ENCODE measurements around the gene SLC29A3. TPM values are rescaled to one million over a fixed set of nuclear protein-coding genes. Genes with fewer than 3 reads are reported as not detected.

SLC29A3 gene
- total and polyA plus RNA-seq, 2 of the 8 experiments (the other 6 are each of a cell fraction or from before 2014, with no cell fraction given), result 14.0 to 24.6 TPM

GRCh38 chr10:71332466-71332865 lies 13.4 kb downstream of the SLC29A3 start:
- Histone ChIP-seq H3K18ac (ENCODE audit: extremely low read depth, low read length) (no peak overlapping the region), H2AK5ac (ENCODE audit: low read depth, low read length) (no peak overlapping the region), H3K27ac (ENCODE audit: low read depth, low read length) (no peak overlapping the region), H3K9ac (replicated peaks in 1 of 4; ENCODE audit: extremely low read depth in 1 of 4, low read depth in 3 of 4, low read length in 3 of 4) (no peak overlapping the region), H4K91ac (replicated peaks; ENCODE audit: insufficient read length, low read length) (no peak overlapping the region), H3K4ac (replicated peaks; ENCODE audit: insufficient read length, low read depth, low read length) (no peak overlapping the region), H3K79me1 (ENCODE audit: low read depth, low read length) (0 out of 2 replicates have a peak, but pooled peaks cover 6% of the 10 kb centered on the region), H3K23ac (ENCODE audit: insufficient read length) (no peak overlapping the region), H2AFZ (ENCODE audit: low read length) (no peak overlapping the region), H3K36me3 (ENCODE audit: control insufficient read depth in 2 of 4, insufficient read depth in 4 of 4, low read length in 3 of 4) (peaks cover 0 to 8% (median 2%) of the 10 kb centered on the region in 4 experiments; a peak in 3 of 8 replicates), H2BK120ac (replicated peaks; ENCODE audit: low read depth, low read length) (no peak overlapping the region), H3K9me3 (ENCODE audit: insufficient read depth in 2 of 2, low read depth in 1 of 2, low read length in 1 of 2) (no peaks in the 10 kb centered on the region), H2BK12ac (ENCODE audit: low read depth, low read length) (no peak overlapping the region), H3K23me2 (ENCODE audit: low read depth, low read length) (no peaks in the 10 kb centered on the region), H2BK5ac (ENCODE audit: low read depth, low read length) (no peak overlapping the region), H3K27me3 (replicated peaks in 1 of 4; ENCODE audit: control insufficient read depth in 3 of 4, extremely low read depth in 1 of 4, insufficient read depth in 3 of 4, low read length in 3 of 4) (no peaks in the 10 kb centered on the region), H2BK20ac (ENCODE audit: low read length) (no peak overlapping the region), H3K56ac (replicated peaks; ENCODE audit: insufficient read length, low read depth, low read length) (no peak overlapping the region), H4K5ac (ENCODE audit: insufficient read length, low read depth, low read length) (no peak overlapping the region), H4K20me1 (replicated peaks in 1 of 2; ENCODE audit: control insufficient read depth in 1 of 2, insufficient read depth in 2 of 2, low read length in 2 of 2) (no peaks in the 10 kb centered on the region), H2BK15ac (ENCODE audit: low read length) (no peak overlapping the region), H4K8ac (ENCODE audit: extremely low read depth, insufficient read depth, low read length) (no peak overlapping the region), H3K4me3 (ENCODE audit: extremely low read depth in 1 of 4, insufficient read depth in 2 of 4, low read depth in 3 of 4, low read length in 4 of 4) (no peak overlapping the region), H3K14ac (ENCODE audit: insufficient read length) (no peak overlapping the region), H3K79me2 (ENCODE audit: control insufficient read depth in 1 of 2, insufficient read depth in 2 of 2, low read length in 2 of 2) (no peaks in the 10 kb centered on the region), H3K4me2 (ENCODE audit: insufficient read depth in 1 of 2, low read depth in 2 of 2, low read length in 2 of 2) (no peak overlapping the region), H3K4me1 (replicated peaks in 1 of 4; ENCODE audit: control insufficient read depth in 3 of 4, insufficient read depth in 4 of 4, low read length in 3 of 4) (peaks cover 0 to 16% (median 9%) of the 10 kb centered on the region in 4 experiments; a peak in 6 of 7 replicates)
- ChIA-PET POLR2A (ENCODE audit: partially characterized antibody) (interaction anchor here (1.7 kb wide), 1 partner anchor 13 kb away, joined by 3 read pairs; no protein-coding TSS in a partner anchor), CTCF (ENCODE audit: partially characterized antibody) (interaction anchor here (1.3 to 22.4 kb wide), 5 partner anchors 8 to 42 kb away, joined by 3 to 401 read pairs (median 4); partner anchors contain the start of gene SLC29A3)
- DNase-seq (ENCODE audit: low read depth in 1 of 2, low spot score in 2 of 2) (no peak), FAIRE-seq (no peak)
- 89% methylated on average over 5 of the region's 5 CpGs; no CpG with 5 or more reads in 1 of the 2 experiments for WGBS, 2 experiments (ENCODE audit: extremely low coverage in 1 of 2, insufficient coverage in 1 of 2, insufficient read length in 1 of 2, insufficient replicate concordance in 2 of 2, low coverage in 1 of 2, low lambda C conversion rate in 2 of 2, missing lambda C conversion rate in 1 of 2)

Data from H1 (cell line).